ENCODE results near the gene CYTL1. TPM values are rescaled to one million over a fixed set of nuclear protein-coding genes. Genes with fewer than 3 reads are reported as not detected.
"Not testable (repeated sequence)": the region's sequence is repeated elsewhere in the genome, so short reads cannot be mapped to it uniquely, and the experiment has no call there.

The CYTL1 gene
- total and polyA plus RNA-seq, 9 of the 15 experiments (the other 6 are each of a cell fraction or from before 2014, with no cell fraction given): not detected

DNA sequence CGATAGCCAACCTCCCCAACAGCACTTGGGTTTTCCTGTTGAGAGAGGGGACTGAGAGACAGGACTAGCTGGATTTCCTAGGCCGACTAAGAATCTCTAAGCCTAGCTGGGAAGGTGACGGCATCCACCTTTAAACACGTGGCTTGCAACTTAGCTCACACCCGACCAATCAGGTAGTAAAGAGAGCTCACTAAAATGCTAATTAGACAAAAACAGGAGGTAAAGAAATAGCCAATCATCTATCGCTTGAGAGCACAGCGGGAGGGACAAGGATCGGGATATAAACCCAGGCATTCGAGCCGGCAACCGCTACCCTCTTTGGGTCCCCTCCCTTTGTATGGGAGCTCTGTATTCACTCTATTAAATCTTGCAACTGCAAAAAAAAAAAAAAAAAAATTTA is 12.3 kb downstream of the CYTL1 start:
- ATAC-seq; H3K9me1 ChIP-seq (ENCODE audit: control insufficient read depth, insufficient read depth, low read length); H3K79me2 ChIP-seq (ENCODE audit: control insufficient read depth, insufficient read depth, low read length); H3K9me3 ChIP-seq (replicated peaks; ENCODE audit: control insufficient read depth, insufficient read depth, low read depth, low read length); H3K9ac ChIP-seq (ENCODE audit: insufficient read depth in 1 of 2, low read depth in 2 of 2, low read length in 2 of 2); CTCF ChIA-PET (ENCODE audit: low intra/inter-chr PET ratio); H3K27ac ChIP-seq (ENCODE audit: extremely low read depth, low read depth, low read length); in situ Hi-C loops (cut with MboI); DNase-seq (ENCODE audit: extremely low read depth in 1 of 4, low spot score in 3 of 4); intact Hi-C loops (cut with micrococcal nuclease); H4K20me1 ChIP-seq (replicated peaks; ENCODE audit: control insufficient read depth, insufficient read depth, low read length); BruUV-seq (replicated peaks); H3K36me3 ChIP-seq (ENCODE audit: control insufficient read depth, insufficient read depth, low read length); FAIRE-seq; H3K4me2 ChIP-seq (ENCODE audit: insufficient read depth, low read length); H3K4me3 ChIP-seq: not testable (repeated sequence)
- H2AFZ ChIP-seq (ENCODE audit: low read depth, low read length): peak overlapping the region; percentile 27; the same call in 1 of the 2 replicates
- POLR2A ChIA-PET: interaction anchor here (1.3 to 1.8 kb wide), 2 partner anchors 10 to 30 kb away, joined by 4 read pairs; no protein-coding TSS in a partner anchor
- peaks cover 2 to 17% of the 10 kb centered on the region in 2 experiments; a peak in 3 of 5 replicates for H3K27me3 ChIP-seq (ENCODE audit: control insufficient read depth in 2 of 2, insufficient read depth in 2 of 2, low read length in 2 of 2)
- TF ChIP-seq ZNF316 (IDR thresholded peaks at IDR 0.05) (peak; percentile 74), C11orf30 (IDR thresholded peaks at IDR 0.05; ENCODE audit: low read depth) (peak; percentile 52; the same call in 1 of the 2 replicates), MAFG (tag; conservative IDR thresholded peaks at IDR 0.05) (0 out of 2 replicates have a peak, but pooled peaks have one; percentile 8)
- 37% methylated on average over 11 of the region's 11 CpGs for WGBS (ENCODE audit: insufficient coverage, low coverage, missing lambda C conversion rate)
- peaks cover 20 to 26% of the 10 kb centered on the region in 2 experiments for H3K4me1 ChIP-seq (replicated peaks in 1 of 2; ENCODE audit: control insufficient read depth in 2 of 2, insufficient read depth in 2 of 2, low read length in 2 of 2)

DNA sequence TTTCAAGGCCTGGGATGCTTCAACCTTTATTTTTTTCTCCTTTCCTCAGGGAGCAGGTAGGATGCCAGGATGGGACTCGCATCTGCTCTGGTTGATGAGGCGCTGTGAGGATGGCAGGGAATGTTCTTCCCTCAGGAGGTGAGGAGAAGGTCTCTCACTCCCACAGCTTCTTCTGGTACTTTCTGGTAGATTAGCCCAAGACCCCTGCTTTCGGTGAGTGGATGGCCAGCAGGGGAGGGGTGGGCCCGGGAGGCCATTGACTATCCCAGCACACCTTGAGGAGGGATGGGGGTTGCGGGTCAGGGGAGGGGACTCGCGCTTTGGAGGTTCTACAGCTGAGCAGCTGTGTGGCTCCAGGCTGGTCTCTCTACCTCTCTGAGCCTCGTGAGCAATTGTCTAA is 14.8 kb downstream of the CYTL1 start:
- intact Hi-C loops (cut with micrococcal nuclease) (no loop called here), in situ Hi-C loops (cut with MboI) (no loop called here)
- H3K4me3 ChIP-seq: no peak overlapping the region
- FAIRE-seq: no peak
- peaks cover 23 to 26% of the 10 kb centered on the region in 2 experiments for H3K4me1 ChIP-seq (replicated peaks in 1 of 2; ENCODE audit: control insufficient read depth in 2 of 2, insufficient read depth in 2 of 2, low read length in 2 of 2)
- 78% methylated on average over 6 of the region's 8 CpGs for WGBS (ENCODE audit: insufficient coverage, low coverage, missing lambda C conversion rate)
- H3K9me3 ChIP-seq (replicated peaks; ENCODE audit: control insufficient read depth, insufficient read depth, low read depth, low read length): no peaks in the 10 kb centered on the region
- CTCF ChIA-PET (ENCODE audit: low intra/inter-chr PET ratio): no interaction called here
- no peaks in the 10 kb centered on the region for H4K20me1 ChIP-seq (replicated peaks; ENCODE audit: control insufficient read depth, insufficient read depth, low read length)
- no peaks in the 10 kb centered on the region for H3K27me3 ChIP-seq (ENCODE audit: control insufficient read depth in 2 of 2, insufficient read depth in 2 of 2, low read length in 2 of 2)
- no TSS peak for BruUV-seq (replicated peaks)
- no peaks in the 10 kb centered on the region for H3K36me3 ChIP-seq (ENCODE audit: control insufficient read depth, insufficient read depth, low read length)
- DNase-seq (ENCODE audit: extremely low read depth in 1 of 4, low spot score in 3 of 4): no peak
- H3K27ac ChIP-seq (ENCODE audit: extremely low read depth, low read depth, low read length): no peak overlapping the region
- POLR2A ChIA-PET: no interaction called here
- no peaks in the 10 kb centered on the region for H3K79me2 ChIP-seq (ENCODE audit: control insufficient read depth, insufficient read depth, low read length)
- H2AFZ ChIP-seq (ENCODE audit: low read depth, low read length): no peak overlapping the region
- no peaks in the 10 kb centered on the region for H3K9me1 ChIP-seq (ENCODE audit: control insufficient read depth, insufficient read depth, low read length)
- H3K9ac ChIP-seq (ENCODE audit: insufficient read depth in 1 of 2, low read depth in 2 of 2, low read length in 2 of 2): no peak overlapping the region
- no peak overlapping the region for H3K4me2 ChIP-seq (ENCODE audit: insufficient read depth, low read length)
- no peak for ATAC-seq
- no peak for TF ChIP-seq KAT2B (IDR thresholded peaks at IDR 0.05; ENCODE audit: low read depth, low read length)
- no peak; the same call in 1 of the 2 replicates for TF ChIP-seq ADNP (tag; IDR thresholded peaks at IDR 0.05)
- TF ChIP-seq KDM2B (CRISPR knock-in tag; IDR thresholded peaks at IDR 0.05): no peak
- no peak for TF ChIP-seq ZNF124 (CRISPR knock-in tag; IDR thresholded peaks at IDR 0.05)
- TF ChIP-seq CAMTA2 (CRISPR knock-in tag; conservative IDR thresholded peaks at IDR 0.05): no peak
- TF ChIP-seq BCOR (IDR thresholded peaks at IDR 0.05): peak; percentile 25; the same call in 1 of the 2 replicates
- TF ChIP-seq FOXA3 (CRISPR knock-in tag; conservative IDR thresholded peaks at IDR 0.05 in 1 of 2, IDR thresholded peaks at IDR 0.05 in 1 of 2): no peak
- TF ChIP-seq, protein P1, sequence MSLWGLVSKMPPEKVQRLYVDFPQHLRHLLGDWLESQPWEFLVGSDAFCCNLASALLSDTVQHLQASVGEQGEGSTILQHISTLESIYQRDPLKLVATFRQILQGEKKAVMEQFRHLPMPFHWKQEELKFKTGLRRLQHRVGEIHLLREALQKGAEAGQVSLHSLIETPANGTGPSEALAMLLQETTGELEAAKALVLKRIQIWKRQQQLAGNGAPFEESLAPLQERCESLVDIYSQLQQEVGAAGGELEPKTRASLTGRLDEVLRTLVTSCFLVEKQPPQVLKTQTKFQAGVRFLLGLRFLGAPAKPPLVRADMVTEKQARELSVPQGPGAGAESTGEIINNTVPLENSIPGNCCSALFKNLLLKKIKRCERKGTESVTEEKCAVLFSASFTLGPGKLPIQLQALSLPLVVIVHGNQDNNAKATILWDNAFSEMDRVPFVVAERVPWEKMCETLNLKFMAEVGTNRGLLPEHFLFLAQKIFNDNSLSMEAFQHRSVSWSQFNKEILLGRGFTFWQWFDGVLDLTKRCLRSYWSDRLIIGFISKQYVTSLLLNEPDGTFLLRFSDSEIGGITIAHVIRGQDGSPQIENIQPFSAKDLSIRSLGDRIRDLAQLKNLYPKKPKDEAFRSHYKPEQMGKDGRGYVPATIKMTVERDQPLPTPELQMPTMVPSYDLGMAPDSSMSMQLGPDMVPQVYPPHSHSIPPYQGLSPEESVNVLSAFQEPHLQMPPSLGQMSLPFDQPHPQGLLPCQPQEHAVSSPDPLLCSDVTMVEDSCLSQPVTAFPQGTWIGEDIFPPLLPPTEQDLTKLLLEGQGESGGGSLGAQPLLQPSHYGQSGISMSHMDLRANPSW (CRISPR knock-in tag; IDR thresholded peaks at IDR 0.05): no peak
- 0 out of 4 replicates have a peak, but pooled peaks of 1 of the 2 experiments have one; percentile 27 for TF ChIP-seq KDM1A (IDR thresholded peaks at IDR 0.05)
- no peak for TF ChIP-seq NFIX (CRISPR knock-in tag; IDR thresholded peaks at IDR 0.05; ENCODE audit: low read depth)
- TF ChIP-seq, protein P2, sequence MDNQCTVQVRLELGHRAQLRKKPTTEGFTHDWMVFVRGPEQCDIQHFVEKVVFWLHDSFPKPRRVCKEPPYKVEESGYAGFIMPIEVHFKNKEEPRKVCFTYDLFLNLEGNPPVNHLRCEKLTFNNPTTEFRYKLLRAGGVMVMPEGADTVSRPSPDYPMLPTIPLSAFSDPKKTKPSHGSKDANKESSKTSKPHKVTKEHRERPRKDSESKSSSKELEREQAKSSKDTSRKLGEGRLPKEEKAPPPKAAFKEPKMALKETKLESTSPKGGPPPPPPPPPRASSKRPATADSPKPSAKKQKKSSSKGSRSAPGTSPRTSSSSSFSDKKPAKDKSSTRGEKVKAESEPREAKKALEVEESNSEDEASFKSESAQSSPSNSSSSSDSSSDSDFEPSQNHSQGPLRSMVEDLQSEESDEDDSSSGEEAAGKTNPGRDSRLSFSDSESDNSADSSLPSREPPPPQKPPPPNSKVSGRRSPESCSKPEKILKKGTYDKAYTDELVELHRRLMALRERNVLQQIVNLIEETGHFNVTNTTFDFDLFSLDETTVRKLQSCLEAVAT (IDR thresholded peaks at IDR 0.05): no peak
